SJCRH30 (cell line): ENCODE data around the gene IGF2BP3. TPM values are rescaled to one million over a fixed set of nuclear protein-coding genes. Genes with fewer than 3 reads are reported as not detected.
"Not testable (repeated sequence)": the region's sequence is repeated elsewhere in the genome, so short reads cannot be mapped to it uniquely, and the experiment has no call there.

Experiments
- DNase-seq, 2 experiments: peaks; one replicate each; pipeline ENCODE4 v3.0.0-alpha.2; 2015 to 2020
- H3K27ac ChIP-seq: fragments of 250-450 bp; sonication (Bioruptor Pico); 2 replicates; pipeline ENCODE4 v1.5.1; 2020; ENCODE audit warnings: mild to moderate bottlenecking, moderate library complexity
- H3K27me3 ChIP-seq: fragments of 250-450 bp; sonication (Bioruptor Pico); 2 replicates; pipeline ENCODE4 v1.5.1; 2020; ENCODE audit warnings: mild to moderate bottlenecking, moderate library complexity
- H3K36me3 ChIP-seq: fragments of 250-450 bp; sonication (Bioruptor Pico); 2 replicates; pipeline ENCODE4 v1.5.1; 2020; ENCODE audit warnings: mild to moderate bottlenecking, moderate library complexity
- H3K4me1 ChIP-seq: fragments of 250-450 bp; sonication (Bioruptor Pico); 2 replicates; pipeline ENCODE4 v1.5.1; 2020; ENCODE audit warnings: mild to moderate bottlenecking, moderate library complexity
- H3K4me3 ChIP-seq: fragments of 250-450 bp; sonication (Bioruptor Pico); 2 replicates; pipeline ENCODE4 v1.5.1; 2020; ENCODE audit warnings: mild to moderate bottlenecking, moderate library complexity
- H3K9me3 ChIP-seq: fragments of 250-450 bp; sonication (Bioruptor Pico); replicated peaks from 2 replicates; pipeline ENCODE4 v1.5.1; 2020; ENCODE audit warnings: mild to moderate bottlenecking, moderate library complexity
- total RNA-seq: library from RNA; depleted of rRNA; stranded (reverse); fragments of >200 nt; shearing (Covaris generic); gene quantifications from 2 replicates; pipeline ENCODE4 v1.2.3, GENCODE V29; 2014

Gene IGF2BP3
- total RNA-seq, 1 experiment from 2014 or later: 105 TPM

DNA sequence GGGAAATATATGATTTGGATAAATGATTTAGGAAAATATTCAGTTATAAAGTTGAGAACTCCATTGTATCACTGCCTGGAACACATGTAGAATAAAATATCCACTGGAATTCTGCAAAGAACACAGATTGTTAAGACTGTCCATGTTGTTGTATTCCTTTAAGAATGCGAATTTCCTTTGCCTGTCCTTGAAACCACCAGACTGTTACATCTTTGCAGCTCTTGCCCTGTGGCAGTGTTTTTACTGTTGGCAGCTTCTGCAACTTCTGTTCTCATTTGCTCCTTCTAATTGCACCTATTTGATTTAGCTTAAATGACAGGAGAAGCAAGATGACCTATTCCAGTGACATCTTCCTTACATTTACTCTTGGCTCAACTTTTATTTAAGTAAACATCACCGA, 131.4 kb downstream of the IGF2BP3 start:
- Histone ChIP-seq H3K9me3 (no peaks in the 10 kb centered on the region), H3K36me3 (peaks cover 84% of the 10 kb centered on the region), H3K27me3 (no peaks in the 10 kb centered on the region), H3K4me3 (no peak overlapping the region), H3K4me1 (peaks cover 2% of the 10 kb centered on the region; the same call in 1 of the 2 replicates), H3K27ac (no peak overlapping the region)
- DNase-seq: no peak

GRCh38 chr7:23338439-23338838, 131.9 kb downstream of the IGF2BP3 start:
- Histone ChIP-seq H3K27me3 (no peaks in the 10 kb centered on the region), H3K36me3 (peaks cover 84% of the 10 kb centered on the region), H3K4me1 (peaks cover 2% of the 10 kb centered on the region; the same call in 1 of the 2 replicates), H3K9me3 (no peaks in the 10 kb centered on the region), H3K4me3 (no peak overlapping the region), H3K27ac (no peak overlapping the region)
- DNase-seq: no peak

GRCh38 chr7:23337374-23337773, 132.9 kb downstream of the IGF2BP3 start:
- Histone ChIP-seq H3K27ac (no peak overlapping the region), H3K4me1 (peaks cover under 1% of the 10 kb centered on the region; the same call in 1 of the 2 replicates), H3K4me3 (no peak overlapping the region), H3K36me3 (peaks cover 86% of the 10 kb centered on the region), H3K9me3 (no peaks in the 10 kb centered on the region), H3K27me3 (no peaks in the 10 kb centered on the region)
- DNase-seq: no peak

DNA sequence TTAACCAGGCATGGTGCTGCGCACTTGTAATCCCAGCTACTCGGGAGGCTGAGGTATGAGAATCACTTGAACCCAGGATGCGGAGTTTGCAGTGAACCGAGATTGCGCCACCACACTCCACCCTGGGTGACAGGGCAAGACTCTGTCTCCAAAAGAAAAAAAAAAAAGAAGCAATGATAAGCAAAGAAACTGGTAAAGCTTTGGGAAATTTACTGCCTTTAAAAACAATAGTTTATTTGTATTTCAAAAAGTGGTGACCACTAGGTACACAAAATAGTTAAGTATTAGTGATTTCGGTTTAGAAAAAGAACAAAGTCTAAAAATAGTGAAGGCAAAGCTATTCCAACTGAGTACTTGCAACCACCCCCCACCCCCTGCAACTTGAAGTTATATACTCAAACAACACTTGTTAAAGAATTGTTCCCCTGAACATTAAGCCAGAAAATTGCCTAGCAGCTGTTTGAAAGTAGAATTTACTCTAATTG, 133.4 kb downstream of the IGF2BP3 start:
- H3K9me3 ChIP-seq: no peaks in the 10 kb centered on the region
- no peaks in the 10 kb centered on the region for H3K4me1 ChIP-seq
- H3K27me3 ChIP-seq: no peaks in the 10 kb centered on the region
- no peak overlapping the region for H3K4me3 ChIP-seq
- H3K27ac ChIP-seq: no peak overlapping the region
- no peak for DNase-seq
- H3K36me3 ChIP-seq: peaks cover 86% of the 10 kb centered on the region

GRCh38 chr7:23336086-23336485, 134.2 kb downstream of the IGF2BP3 start:
- Histone ChIP-seq H3K36me3 (peaks cover 87% of the 10 kb centered on the region), H3K4me3 (no peak overlapping the region), H3K4me1 (no peaks in the 10 kb centered on the region), H3K27me3 (no peaks in the 10 kb centered on the region), H3K27ac (no peak overlapping the region), H3K9me3 (no peaks in the 10 kb centered on the region)
- no peak for DNase-seq

DNA sequence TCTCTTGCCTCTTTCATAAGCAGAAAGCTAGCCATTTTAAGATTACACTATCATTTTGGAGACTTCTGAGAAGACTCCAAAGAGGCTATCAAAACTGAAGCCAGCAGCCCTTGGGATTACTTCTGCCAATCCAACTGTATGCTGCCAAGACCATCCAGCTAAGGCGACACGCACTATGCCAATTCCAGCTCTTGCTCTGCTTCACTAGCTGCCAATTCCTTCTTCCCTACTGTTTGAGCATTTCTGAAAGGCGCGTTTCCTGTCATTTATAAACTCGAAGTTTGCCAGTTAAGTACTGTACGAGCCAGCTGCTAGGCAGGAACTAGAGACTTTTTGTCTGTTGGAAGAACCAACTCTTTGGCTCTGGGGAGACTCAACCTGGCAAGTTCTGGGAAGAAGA, 134.7 kb downstream of the IGF2BP3 start:
- Histone ChIP-seq H3K4me1 (no peaks in the 10 kb centered on the region), H3K27me3 (no peaks in the 10 kb centered on the region), H3K4me3 (no peak overlapping the region), H3K27ac (no peak overlapping the region), H3K36me3 (peaks cover 87% of the 10 kb centered on the region), H3K9me3 (no peaks in the 10 kb centered on the region)
- no peak for DNase-seq

DNA sequence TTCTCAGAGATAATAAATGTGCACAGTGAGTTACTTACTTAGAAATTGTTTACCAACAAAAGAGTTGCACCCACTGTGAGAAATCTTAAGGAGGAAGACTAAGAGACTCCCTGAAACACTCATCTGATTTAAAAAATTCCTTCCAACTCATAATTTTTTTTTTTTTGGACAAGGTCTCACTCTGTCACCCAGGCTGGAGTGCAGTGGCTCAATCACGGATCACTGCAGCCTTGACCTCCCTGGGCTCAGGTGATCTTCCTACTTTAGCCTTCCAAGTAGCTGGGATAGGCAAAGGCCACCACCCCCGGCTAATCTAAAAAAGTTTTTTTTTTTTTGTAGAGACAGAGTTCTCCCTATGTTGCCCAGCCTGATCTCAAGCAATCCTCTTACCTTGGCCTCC, 135.2 kb downstream of the IGF2BP3 start:
- no peaks in the 10 kb centered on the region for H3K4me1 ChIP-seq
- peaks cover 85% of the 10 kb centered on the region for H3K36me3 ChIP-seq
- no peak overlapping the region for H3K4me3 ChIP-seq
- H3K27ac ChIP-seq: no peak overlapping the region
- H3K9me3 ChIP-seq: no peaks in the 10 kb centered on the region
- DNase-seq: no peak
- no peaks in the 10 kb centered on the region for H3K27me3 ChIP-seq

DNA sequence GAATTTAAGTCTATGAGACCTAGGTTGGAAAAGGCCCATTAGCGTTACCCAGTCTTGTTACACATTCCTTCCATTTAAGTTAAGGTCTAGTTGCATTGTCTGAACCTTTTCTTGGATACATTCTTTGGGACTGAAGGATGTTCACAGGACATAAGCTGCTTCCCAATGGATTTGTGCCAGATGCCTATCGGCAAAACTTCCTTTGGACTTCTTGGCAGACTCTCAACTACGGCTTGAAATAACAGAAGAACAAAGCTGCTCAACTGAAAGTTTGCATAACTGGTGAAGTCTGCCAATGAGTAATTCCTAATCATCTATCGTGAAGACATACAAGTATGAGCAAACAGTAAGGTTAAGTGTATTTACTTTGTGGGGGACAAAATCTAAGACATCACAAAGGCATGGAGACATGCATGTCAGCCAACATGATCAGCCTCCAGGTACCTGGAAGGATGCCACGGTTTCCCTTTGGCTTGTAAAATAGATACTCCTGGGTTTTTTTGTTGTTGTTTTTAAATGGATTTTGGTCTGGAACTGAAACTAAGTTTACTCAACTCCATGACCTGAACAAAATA, 135.7 kb downstream of the IGF2BP3 start:
- Histone ChIP-seq H3K4me1 (no peaks in the 10 kb centered on the region), H3K36me3 (peaks cover 84% of the 10 kb centered on the region), H3K4me3 (no peak overlapping the region), H3K9me3 (no peaks in the 10 kb centered on the region), H3K27me3 (no peaks in the 10 kb centered on the region), H3K27ac (no peak overlapping the region)
- DNase-seq: no peak

GRCh38 chr7:23333671-23334246, 136.5 kb downstream of the IGF2BP3 start:
- peaks cover 84% of the 10 kb centered on the region for H3K36me3 ChIP-seq
- no peak for DNase-seq

GRCh38 chr7:23332910-23333612, 137.2 kb downstream of the IGF2BP3 start:
- H3K9me3 ChIP-seq: no peaks in the 10 kb centered on the region
- H3K27me3 ChIP-seq: no peaks in the 10 kb centered on the region
- H3K4me1 ChIP-seq: no peaks in the 10 kb centered on the region
- H3K36me3 ChIP-seq: peaks cover 84% of the 10 kb centered on the region
- no peak overlapping the region for H3K27ac ChIP-seq
- no peak overlapping the region for H3K4me3 ChIP-seq
- no peak for DNase-seq

More at GRCh38 chr7:23333671-23334246, 136.5 kb downstream of the IGF2BP3 start:
- Histone ChIP-seq H3K9me3 (no peaks in the 10 kb centered on the region), H3K4me1 (no peaks in the 10 kb centered on the region), H3K4me3 (no peak overlapping the region), H3K27me3 (no peaks in the 10 kb centered on the region), H3K27ac (no peak overlapping the region)

DNA sequence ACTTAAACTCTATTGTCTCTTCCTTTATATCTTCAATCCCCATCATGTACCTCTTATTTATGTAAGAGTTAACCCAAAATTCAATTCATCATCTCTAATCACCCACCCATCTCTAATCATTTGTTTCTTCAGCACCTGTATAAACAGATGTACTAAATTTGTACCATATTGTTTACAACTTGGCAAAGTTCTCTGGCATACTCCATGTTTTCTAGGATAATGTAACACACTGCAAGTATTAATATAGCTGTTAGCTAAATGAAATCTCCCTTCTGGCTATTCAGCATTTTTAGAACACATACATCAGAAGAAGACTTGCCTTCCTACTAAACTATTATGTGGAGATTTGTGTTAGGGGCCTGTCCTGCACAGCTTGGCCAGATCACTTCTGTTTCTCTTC, 138.1 kb downstream of the IGF2BP3 start:
- no peak overlapping the region for H3K4me3 ChIP-seq
- H3K9me3 ChIP-seq: no peaks in the 10 kb centered on the region
- no peaks in the 10 kb centered on the region for H3K27me3 ChIP-seq
- DNase-seq: no peak
- peaks cover 83% of the 10 kb centered on the region for H3K36me3 ChIP-seq
- H3K27ac ChIP-seq: no peak overlapping the region
- no peaks in the 10 kb centered on the region for H3K4me1 ChIP-seq

DNA sequence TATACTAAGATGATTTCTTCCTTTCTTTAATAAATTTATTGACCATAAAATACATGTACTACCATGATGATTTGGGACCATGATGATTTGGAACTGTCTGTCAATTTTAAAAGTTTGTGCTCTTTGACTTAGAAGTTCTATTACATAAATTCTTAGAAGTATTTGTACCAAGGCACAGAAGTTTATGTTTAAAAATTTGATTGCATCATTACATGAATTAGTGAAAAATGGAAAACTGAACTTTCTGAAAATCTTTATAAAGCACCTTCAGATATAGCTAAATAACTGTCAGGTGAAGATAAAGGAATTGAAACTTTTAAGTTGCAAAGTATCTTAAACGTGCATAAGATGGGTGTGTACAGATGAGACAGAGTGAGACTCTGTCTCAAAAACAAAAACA, 139.2 kb downstream of the IGF2BP3 start:
- peaks cover 76% of the 10 kb centered on the region for H3K36me3 ChIP-seq

GRCh38 chr7:23315366-23315765, 154.9 kb downstream of the IGF2BP3 start:
- Histone ChIP-seq H3K4me3 (no peak overlapping the region), H3K27me3 (no peaks in the 10 kb centered on the region), H3K27ac (no peak overlapping the region), H3K4me1 (peaks cover 3% of the 10 kb centered on the region; the same call in 1 of the 2 replicates), H3K36me3 (peaks cover 82% of the 10 kb centered on the region), H3K9me3 (no peaks in the 10 kb centered on the region)
- DNase-seq: no peak

More for the DNA sequence above, 139.2 kb downstream of the IGF2BP3 start:
- no peaks in the 10 kb centered on the region for H3K27me3 ChIP-seq
- H3K9me3 ChIP-seq: no peaks in the 10 kb centered on the region
- no peak overlapping the region for H3K27ac ChIP-seq
- H3K4me1 ChIP-seq: no peaks in the 10 kb centered on the region
- no peak overlapping the region for H3K4me3 ChIP-seq
- DNase-seq: no peak

- peaks cover 88% of the 10 kb centered on the region for H3K36me3 ChIP-seq
- H3K4me1 ChIP-seq: not testable (repeated sequence)
These were observed 158.2 kb downstream of the IGF2BP3 start for GRCh38 chr7:23312141-23312540.

DNA sequence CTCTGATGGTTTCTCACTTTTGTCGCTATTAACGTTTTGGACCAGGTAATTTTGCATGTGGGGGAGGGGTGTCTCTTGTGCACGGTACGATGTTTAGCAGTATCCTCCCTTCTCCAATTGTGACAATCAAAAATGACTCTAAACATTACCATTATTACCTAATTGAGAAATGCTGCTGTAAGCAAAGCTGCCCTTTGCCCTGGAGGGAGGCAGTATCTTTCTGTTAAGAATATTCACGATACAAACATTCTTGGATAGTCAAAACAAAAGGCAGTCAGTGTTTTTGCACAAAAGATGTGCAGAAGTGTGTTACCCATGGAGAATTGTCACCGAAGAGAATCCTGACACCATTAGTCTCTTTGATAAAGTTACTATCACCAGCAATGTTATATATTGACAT, 161.5 kb downstream of the IGF2BP3 start:
- Histone ChIP-seq H3K36me3 (peaks cover 81% of the 10 kb centered on the region), H3K4me1 (peaks cover 13% of the 10 kb centered on the region), H3K4me3 (no peak overlapping the region), H3K9me3 (no peaks in the 10 kb centered on the region; the same call in 1 of the 2 replicates), H3K27ac (no peak overlapping the region), H3K27me3 (no peaks in the 10 kb centered on the region)
- no peak for DNase-seq

More at GRCh38 chr7:23312141-23312540, 158.2 kb downstream of the IGF2BP3 start:
- not testable (repeated sequence) for H3K4me3 ChIP-seq, H3K27ac ChIP-seq, H3K9me3 ChIP-seq, DNase-seq, H3K27me3 ChIP-seq
